K562 (cell line): Measurements from ENCODE around the gene OSGEP. TPM values are rescaled to one million over a fixed set of nuclear protein-coding genes. Genes with fewer than 3 reads are reported as not detected.

Experiments used
- ATAC-seq: fragments of 200-7000 bp; cut with Tn5 transposase; 3 replicates; pipeline ENCODE4 v1.9.1; 2020; ENCODE audit warnings: moderate library complexity
- BruUV-seq: library from RNA; stranded (reverse); fragments of 400-500 nt; replicated peaks from 2 replicates; lab custom pipeline; 2021; lab: Mats Ljungman, UMichigan
- CTCF ChIA-PET: fragments of 300-600 bp; formaldehyde crosslinking; extraction: SDS; loops from one replicate; lab custom pipeline; 2021; ENCODE audit warnings: low intra/inter-chr PET ratio; lab: Yijun Ruan, JAX
- POLR2A ChIA-PET: fragments of 300-600, 350-650 bp; sonication (Branson Sonifier 250); formaldehyde crosslinking; extraction: SDS; loops from one replicate; lab custom pipeline; 2021; ENCODE audit warnings: antibody characterized with exemption, inconsistent platforms; lab: Yijun Ruan, JAX
- DNase-seq, 4 experiments: peaks; one replicate each; pipeline versions ENCODE4 v3.0.0 to v3.0.0-alpha.2; 2011 to 2018; ENCODE audit warnings: low spot score in 3 of 4, mixed read lengths in 3 of 4; ENCODE audit errors: extremely low read depth in 1 of 4
- FAIRE-seq: peaks from 2 replicates; lab custom pipeline; 2011; peaks lifted over from hg19 to GRCh38; lab: Jason Lieb, UNC
- H2AFZ ChIP-seq: 2 replicates; pipeline ENCODE4 v1.6.0; 2011; ENCODE audit warnings: low read depth, low read length, control low read depth, inconsistent platforms
- H3K27ac ChIP-seq: fragments of 200-600 bp; 3 replicates; pipeline ENCODE4 v1.8.0; 2011; ENCODE audit warnings: low read depth, mild to moderate bottlenecking, control low read depth, inconsistent platforms, low read length, moderate library complexity, mixed read lengths; ENCODE audit errors: extremely low read depth
- H3K27me3 ChIP-seq, 2 experiments: fragments of 300-600 bp in 1 of 2; 2 replicates in 1 of 2; 3 replicates in 1 of 2; pipeline versions ENCODE4 v1.6.0 to v1.8.0; 2011; ENCODE audit warnings: inconsistent platforms in 2 of 2, low read length in 2 of 2, mild to moderate bottlenecking in 1 of 2, mixed read lengths in 1 of 2, moderate library complexity in 1 of 2; ENCODE audit not compliant: control insufficient read depth in 2 of 2, insufficient read depth in 2 of 2
- H3K36me3 ChIP-seq: fragments of 300-600 bp; 3 replicates; pipeline ENCODE4 v1.8.0; 2011; ENCODE audit warnings: mild to moderate bottlenecking, low read length, inconsistent platforms; ENCODE audit not compliant: control insufficient read depth, insufficient read depth
- H3K4me1 ChIP-seq, 2 experiments: fragments of 200-600 bp in 1 of 2; replicated peaks in 1 of 2; 2 replicates in 1 of 2; 3 replicates in 1 of 2; pipeline versions ENCODE4 v1.5.1 to v1.8.0; 2011; ENCODE audit warnings: inconsistent platforms in 2 of 2, low read length in 2 of 2, mild to moderate bottlenecking in 1 of 2, mixed read lengths in 1 of 2, moderate library complexity in 1 of 2; ENCODE audit not compliant: control insufficient read depth in 2 of 2, insufficient read depth in 2 of 2
- H3K4me2 ChIP-seq: 2 replicates; pipeline ENCODE4 v1.6.1; 2011; ENCODE audit warnings: low read length, control low read depth, inconsistent platforms, mixed read lengths; ENCODE audit not compliant: insufficient read depth
- H3K4me3 ChIP-seq: fragments of 200-600 bp; sonication (generic), shearing (Covaris generic); 2 replicates; pipeline ENCODE4 v1.5.1; 2016; ENCODE audit warnings: control low read depth, inconsistent platforms
- H3K79me2 ChIP-seq: fragments of 200-600 bp; 3 replicates; pipeline ENCODE4 v1.8.0; 2011; ENCODE audit warnings: low read length, inconsistent platforms; ENCODE audit not compliant: control insufficient read depth, insufficient read depth
- H3K9ac ChIP-seq, 2 experiments: 2 replicates each; pipeline versions ENCODE4 v1.6.0 to v1.6.1; 2011; ENCODE audit warnings: low read depth in 2 of 2, low read length in 2 of 2, control low read depth in 1 of 2, inconsistent platforms in 1 of 2, mild to moderate bottlenecking in 1 of 2, mixed read lengths in 1 of 2; ENCODE audit not compliant: insufficient read depth in 1 of 2
- H3K9me1 ChIP-seq: one replicate; pipeline ENCODE4 v1.6.0; 2011; ENCODE audit warnings: inconsistent platforms, mild to moderate bottlenecking, low read length, moderate library complexity; ENCODE audit not compliant: control insufficient read depth, insufficient read depth
- H3K9me3 ChIP-seq: replicated peaks from 2 replicates; pipeline ENCODE4 v1.5.1; 2011; ENCODE audit warnings: low read depth, low read length, inconsistent platforms; ENCODE audit not compliant: control insufficient read depth, insufficient read depth
- H4K20me1 ChIP-seq: replicated peaks from 2 replicates; pipeline ENCODE4 v1.6.1; 2011; ENCODE audit warnings: low read length, inconsistent platforms, mixed read lengths; ENCODE audit not compliant: control insufficient read depth, insufficient read depth
- CGGBP1 ChIP-seq: fragments of 250-450 bp; sonication (Bioruptor Pico); IDR thresholded peaks from 2 replicates; pipeline ENCODE4 v1.9.0; 2021; ENCODE audit warnings: mild to moderate bottlenecking
- CHD2 ChIP-seq: IDR thresholded peaks from 2 replicates; pipeline ENCODE4 v1.6.1; 2011; ENCODE audit warnings: low read depth, low read length
- DDX20 ChIP-seq: fragments of 450-650 bp; IDR thresholded peaks from 2 replicates; pipeline ENCODE4 v1.6.1; 2016; ENCODE audit warnings: missing genetic modification characterization, low read depth, mild to moderate bottlenecking, missing compliant biosample characterization, moderate library complexity
- E2F1 ChIP-seq: sonication (generic); formaldehyde crosslinking; IDR thresholded peaks from 2 replicates; pipeline ENCODE4 v1.8.1; 2023; ENCODE audit warnings: mild to moderate bottlenecking, missing genetic modification reagents, moderate library complexity
- LEF1 ChIP-seq: fragments of 450-650 bp; IDR thresholded peaks from 2 replicates; pipeline ENCODE4 v1.6.1; 2016; ENCODE audit warnings: mild to moderate bottlenecking
- MED1 ChIP-seq: sonication (generic); formaldehyde crosslinking; IDR thresholded peaks from 2 replicates; pipeline ENCODE4 v1.8.1; 2023; ENCODE audit warnings: missing genetic modification reagents, borderline replicate concordance
- NR0B1 ChIP-seq: fragments of 450-650 bp; IDR thresholded peaks from one replicate; pipeline ENCODE4 v1.6.1; 2018; ENCODE audit warnings: mild to moderate bottlenecking, moderate library complexity; ENCODE audit not compliant: partially characterized antibody
- SMARCA5 ChIP-seq: fragments of 450-650 bp; IDR thresholded peaks from 2 replicates; pipeline ENCODE4 v1.6.1; 2016
- SRSF7 ChIP-seq: fragments of 200-400 bp; formaldehyde crosslinking; optimal IDR thresholded peaks from 2 replicates; pipeline ENCODE3; 2017; ENCODE audit warnings: mild to moderate bottlenecking, low read depth, low read length
- ZNF766 ChIP-seq: fragments of 200-800 bp; sonication (Bioruptor generic); conservative IDR thresholded peaks from 2 replicates; pipeline ENCODE4 v1.6.1; 2016; ENCODE audit warnings: missing genetic modification characterization, missing compliant biosample characterization
- WGBS: fragments of 100-300 bp; shearing (Covaris generic); methylation state at CpG from one replicate; pipeline ENCODE4 v1.1.6; 2016; ENCODE audit warnings: low coverage, mixed read lengths; ENCODE audit not compliant: insufficient coverage; ENCODE audit errors: missing lambda C conversion rate; 5-methylcytosine and 5-hydroxymethylcytosine counted together
- in situ Hi-C: fragments of 300-500 bp; cut with MboI; formaldehyde crosslinking; loops from 4 replicates; pipeline ENCODE4 v1.15.0; 2018; ENCODE audit warnings: inconsistent platforms, mixed read lengths
- intact Hi-C: fragments of 100-400 bp; cut with micrococcal nuclease; formaldehyde crosslinking; loops from 2 replicates; pipeline ENCODE4 v1.14.2; 2022
- polyA plus RNA-seq, 8 experiments: library from polyadenylated mRNA; depleted of rRNA in 4 of 8; stranded (reverse) in 5 of 8; unstranded in 3 of 8; fragments of >200 nt; fragmentation: Nextera tagmentation in 2 of 8; fragmentation: Illumina TruSeq in 1 of 8; extraction: Ambion mirVana in 2 of 8; extraction: Trizol in 1 of 8; gene quantifications; 2 replicates each; pipeline versions ENCODE4 v1.2.1 to v1.2.3, GENCODE V29; 2011 to 2014; ENCODE audit warnings: inconsistent platforms in 1 of 8, missing spikeins in 1 of 8
- total RNA-seq, 7 experiments: library from RNA; depleted of rRNA in 6 of 7; stranded (reverse); fragments of >200 nt in 6 of 7; fragmentation: Illumina TruSeq in 2 of 7; extraction: Trizol in 2 of 7; gene quantifications; 2 replicates each; pipeline versions ENCODE4 v1.2.1 to v1.2.3, GENCODE V29; 2011 to 2021; ENCODE audit warnings: low replicate concordance in 1 of 7
- TF ChIP-seq, protein P1 (sequence below), 3 experiments: IDR thresholded peaks in 2 of 3; conservative IDR thresholded peaks in 1 of 3; 2 replicates each; pipeline ENCODE4 v1.5.1; 2011 to 2012; ENCODE audit warnings: low read length in 3 of 3, mild to moderate bottlenecking in 3 of 3, control low read depth in 2 of 3, improper control_type of control experiment in 1 of 3, inconsistent platforms in 1 of 3, low read depth in 1 of 3, mixed read lengths in 1 of 3, moderate library complexity in 1 of 3; ENCODE audit not compliant: insufficient read depth in 2 of 3

Gene OSGEP
- total and polyA plus RNA-seq, 9 of the 15 experiments (the other 6 are each of a cell fraction or from before 2014, with no cell fraction given), result 32.1 to 59.2 (median 44.1) TPM

DNA sequence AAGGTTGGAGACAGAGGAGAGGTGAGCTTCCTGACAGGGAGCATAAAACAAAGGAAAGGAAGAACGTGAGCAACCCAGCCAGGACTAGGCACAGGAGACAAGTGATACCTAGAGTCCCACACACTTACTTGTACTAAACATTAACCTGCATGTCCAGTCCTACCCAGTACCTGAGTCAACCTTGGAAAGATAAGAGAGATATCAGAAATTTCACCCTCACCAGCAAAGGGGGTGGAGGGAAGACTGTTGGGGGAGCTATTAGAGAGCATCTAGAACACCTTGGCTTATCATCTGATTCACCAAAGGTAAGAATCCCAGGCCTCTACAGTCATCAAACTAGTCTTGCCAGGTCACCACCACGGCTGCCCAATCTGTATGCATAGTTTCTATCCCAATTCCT is 29.8 kb downstream of the OSGEP start:
- Histone ChIP-seq H3K4me1 (peaks cover 14 to 21% of the 10 kb centered on the region in 2 experiments; a peak in 4 of 5 replicates), H3K27ac (no peak overlapping the region), H3K79me2 (no peaks in the 10 kb centered on the region; the same call in 2 of the 3 replicates), H3K4me2 (no peak overlapping the region), H3K4me3 (no peak overlapping the region), H2AFZ (no peak overlapping the region), H4K20me1 (no peaks in the 10 kb centered on the region), H3K9me3 (no peaks in the 10 kb centered on the region), H3K27me3 (no peaks in the 10 kb centered on the region), H3K9me1 (no peaks in the 10 kb centered on the region), H3K36me3 (no peaks in the 10 kb centered on the region), H3K9ac (no peak overlapping the region)
- FAIRE-seq (no peak), ATAC-seq (no peak), DNase-seq (no peak)
- WGBS, result 11% methylated on average over 2 of the region's 2 CpGs
- in situ Hi-C loops (no loop called here), intact Hi-C loops (no loop called here)
- TF ChIP-seq ZNF766 (CRISPR knock-in tag) (no peak), SMARCA5 (no peak), LEF1 (no peak), DDX20 (tag) (no peak), MED1 (CRISPR knock-in tag) (no peak), CGGBP1 (no peak), CHD2 (no peak), E2F1 (CRISPR knock-in tag) (no peak), SRSF7 (no peak), NR0B1 (no peak)
- TF ChIP-seq, protein P1, sequence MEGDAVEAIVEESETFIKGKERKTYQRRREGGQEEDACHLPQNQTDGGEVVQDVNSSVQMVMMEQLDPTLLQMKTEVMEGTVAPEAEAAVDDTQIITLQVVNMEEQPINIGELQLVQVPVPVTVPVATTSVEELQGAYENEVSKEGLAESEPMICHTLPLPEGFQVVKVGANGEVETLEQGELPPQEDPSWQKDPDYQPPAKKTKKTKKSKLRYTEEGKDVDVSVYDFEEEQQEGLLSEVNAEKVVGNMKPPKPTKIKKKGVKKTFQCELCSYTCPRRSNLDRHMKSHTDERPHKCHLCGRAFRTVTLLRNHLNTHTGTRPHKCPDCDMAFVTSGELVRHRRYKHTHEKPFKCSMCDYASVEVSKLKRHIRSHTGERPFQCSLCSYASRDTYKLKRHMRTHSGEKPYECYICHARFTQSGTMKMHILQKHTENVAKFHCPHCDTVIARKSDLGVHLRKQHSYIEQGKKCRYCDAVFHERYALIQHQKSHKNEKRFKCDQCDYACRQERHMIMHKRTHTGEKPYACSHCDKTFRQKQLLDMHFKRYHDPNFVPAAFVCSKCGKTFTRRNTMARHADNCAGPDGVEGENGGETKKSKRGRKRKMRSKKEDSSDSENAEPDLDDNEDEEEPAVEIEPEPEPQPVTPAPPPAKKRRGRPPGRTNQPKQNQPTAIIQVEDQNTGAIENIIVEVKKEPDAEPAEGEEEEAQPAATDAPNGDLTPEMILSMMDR (IDR thresholded peaks at IDR 0.05 in 2 of 3, conservative IDR thresholded peaks at IDR 0.05 in 1 of 3; ENCODE audit: insufficient read depth in 2 of 3, low read depth in 1 of 3, low read length in 3 of 3), result no peak
- ChIA-PET POLR2A (interaction anchor here (1.0 to 1.4 kb wide), 3 partner anchors 9 to 31 kb away, joined by 3 to 5 read pairs (median 4); partner anchors contain the start of gene TEP1), CTCF (no interaction called here)
- BruUV-seq, result no TSS peak
